OCI-LY3 (cell line): Measurements from ENCODE around the gene TCL1A.
A peak's percentile ranks its signal among the peaks of the same experiment; 100 is the strongest.

Experiments
- H2AFZ ChIP-seq: fragments of 200-600, 300-600 bp; shearing (Covaris generic); 2 replicates; pipeline ENCODE4 v1.6.0; 2014; ENCODE audit warnings: antibody characterized with exemption, low read depth, low read length
- H3K27ac ChIP-seq: fragments of 200-600, 300-600 bp; sonication (generic); 2 replicates; pipeline ENCODE4 v1.5.1; 2014; ENCODE audit warnings: mild to moderate bottlenecking, low read length, moderate library complexity, mixed read lengths
- H3K27me3 ChIP-seq: fragments of 200-600, 300-600 bp; sonication (generic); 2 replicates; pipeline ENCODE4 v1.6.1; 2014; ENCODE audit warnings: low read depth, low read length, mixed read lengths
- H3K36me3 ChIP-seq: fragments of 200-600, 300-600 bp; sonication (generic); replicated peaks from 2 replicates; pipeline ENCODE3; 2014; ENCODE audit warnings: low read depth, low read length, mixed read lengths
- H3K4me1 ChIP-seq: fragments of 300-600, 200-600 bp; sonication (generic); 2 replicates; pipeline ENCODE4 v1.6.1; 2014; ENCODE audit warnings: low read length, mixed read lengths
- H3K4me2 ChIP-seq: fragments of 200-600, 300-600 bp; sonication (generic); 2 replicates; pipeline ENCODE4 v1.6.1; 2014; ENCODE audit warnings: low read length, mixed read lengths
- H3K4me3 ChIP-seq: fragments of 300-600, 200-600 bp; sonication (generic); 2 replicates; pipeline ENCODE4 v1.5.1; 2014; ENCODE audit warnings: antibody characterized with exemption, mild to moderate bottlenecking, low read length, moderate library complexity
- H3K79me2 ChIP-seq: fragments of 300-600, 200-600 bp; shearing (Covaris generic); 2 replicates; pipeline ENCODE4 v1.6.1; 2014; ENCODE audit warnings: mild to moderate bottlenecking, low read length, mixed read lengths
- H3K9ac ChIP-seq: fragments of 300-600, 200-600 bp; shearing (Covaris generic); 2 replicates; pipeline ENCODE4 v1.6.0; 2014; ENCODE audit warnings: mild to moderate bottlenecking, low read length, moderate library complexity
- H3K9me3 ChIP-seq: fragments of 200-600, 300-600 bp; shearing (Covaris generic); 2 replicates; pipeline ENCODE4 v1.6.1; 2014; ENCODE audit warnings: low read length, mixed read lengths; ENCODE audit not compliant: insufficient read depth
- H4K20me1 ChIP-seq: fragments of 200-600, 300-600 bp; sonication (generic); 2 replicates; pipeline ENCODE4 v1.6.1; 2016; ENCODE audit warnings: low read length, mixed read lengths; ENCODE audit not compliant: insufficient read depth
- EZH2phosphoT487 ChIP-seq: fragments of 200-600 bp; shearing (Covaris generic); IDR thresholded peaks from 2 replicates; pipeline ENCODE4 v1.6.1; 2018; ENCODE audit warnings: antibody characterized with exemption, mixed run types, low read depth
- TF ChIP-seq, protein P1 (sequence below): fragments of 200-600, 300-600 bp; sonication (generic); IDR thresholded peaks from 2 replicates; pipeline ENCODE4 v1.5.1; 2014; ENCODE audit warnings: antibody characterized with exemption, low read length, low read depth

The TCL1A gene

DNA sequence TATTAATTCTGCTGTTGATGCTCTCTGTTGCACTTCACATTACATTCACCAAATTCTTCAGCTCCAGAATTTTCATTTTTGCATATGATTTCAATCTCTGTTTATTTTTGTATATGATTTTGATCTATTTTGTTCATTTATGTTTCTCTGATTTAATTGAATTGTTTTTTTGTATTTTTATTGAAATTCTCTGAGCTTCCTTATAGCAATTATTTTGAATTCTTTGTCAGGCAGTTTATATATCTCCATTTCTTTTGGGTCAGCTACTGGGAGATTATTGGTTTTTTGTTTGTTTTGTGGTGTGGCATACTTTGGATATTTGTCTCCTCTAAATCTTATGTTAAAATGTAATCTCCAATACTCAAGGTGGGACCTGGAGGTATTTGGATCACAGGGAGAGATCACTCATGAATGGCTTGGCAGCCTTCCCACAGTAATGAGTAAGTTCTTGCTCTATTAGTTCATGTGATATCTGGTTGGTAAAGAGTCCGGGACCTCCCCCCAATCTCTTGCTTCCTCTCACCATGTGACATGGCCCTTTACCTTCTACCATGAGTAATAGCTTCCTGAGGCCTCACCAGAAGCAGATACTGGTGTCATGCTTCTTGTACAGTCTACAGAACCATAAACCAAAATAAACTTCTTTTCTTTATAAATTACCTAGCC lies 8.7 kb upstream of the TCL1A start:
- Histone ChIP-seq H3K27ac (no peak overlapping the region), H4K20me1 (no peaks in the 10 kb centered on the region), H3K36me3 (peaks cover 6% of the 10 kb centered on the region), H3K9ac (no peak overlapping the region), H3K27me3 (no peaks in the 10 kb centered on the region), H3K9me3 (peaks cover 6% of the 10 kb centered on the region), H3K4me2 (no peak overlapping the region), H3K79me2 (no peaks in the 10 kb centered on the region), H3K4me1 (peaks cover 21% of the 10 kb centered on the region), H3K4me3 (no peak overlapping the region), H2AFZ (no peak overlapping the region)
- TF ChIP-seq, protein P1, sequence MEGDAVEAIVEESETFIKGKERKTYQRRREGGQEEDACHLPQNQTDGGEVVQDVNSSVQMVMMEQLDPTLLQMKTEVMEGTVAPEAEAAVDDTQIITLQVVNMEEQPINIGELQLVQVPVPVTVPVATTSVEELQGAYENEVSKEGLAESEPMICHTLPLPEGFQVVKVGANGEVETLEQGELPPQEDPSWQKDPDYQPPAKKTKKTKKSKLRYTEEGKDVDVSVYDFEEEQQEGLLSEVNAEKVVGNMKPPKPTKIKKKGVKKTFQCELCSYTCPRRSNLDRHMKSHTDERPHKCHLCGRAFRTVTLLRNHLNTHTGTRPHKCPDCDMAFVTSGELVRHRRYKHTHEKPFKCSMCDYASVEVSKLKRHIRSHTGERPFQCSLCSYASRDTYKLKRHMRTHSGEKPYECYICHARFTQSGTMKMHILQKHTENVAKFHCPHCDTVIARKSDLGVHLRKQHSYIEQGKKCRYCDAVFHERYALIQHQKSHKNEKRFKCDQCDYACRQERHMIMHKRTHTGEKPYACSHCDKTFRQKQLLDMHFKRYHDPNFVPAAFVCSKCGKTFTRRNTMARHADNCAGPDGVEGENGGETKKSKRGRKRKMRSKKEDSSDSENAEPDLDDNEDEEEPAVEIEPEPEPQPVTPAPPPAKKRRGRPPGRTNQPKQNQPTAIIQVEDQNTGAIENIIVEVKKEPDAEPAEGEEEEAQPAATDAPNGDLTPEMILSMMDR = no peak
- TF ChIP-seq EZH2phosphoT487 = no peak

DNA sequence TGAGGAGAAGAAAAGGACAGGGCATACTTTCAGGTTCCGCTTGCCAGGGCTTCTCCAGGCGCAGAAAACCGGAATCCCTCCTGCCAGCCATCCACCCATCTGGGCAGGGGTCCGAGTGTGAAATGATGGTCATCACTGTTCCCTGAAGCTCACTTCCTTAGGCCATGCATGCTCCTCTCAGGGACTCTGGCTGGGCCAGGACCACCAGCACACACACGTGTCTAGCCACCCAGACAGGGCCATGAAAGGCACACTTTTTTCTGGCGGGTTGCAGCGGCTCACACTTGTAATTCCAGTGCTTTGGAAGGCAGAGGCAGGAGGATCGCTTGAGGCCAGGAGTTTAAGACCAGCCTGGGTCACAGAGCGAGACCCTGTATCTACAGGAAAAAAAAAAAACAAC lies 1.5 kb downstream of the TCL1A start:
- TF ChIP-seq EZH2phosphoT487 = no peak
- TF ChIP-seq, protein P1 = no peak
- Histone ChIP-seq H3K36me3 (peaks cover 19% of the 10 kb centered on the region), H3K9ac (peak overlapping the region; percentile 73), H2AFZ (peak overlapping the region; percentile 31; the same call in 1 of the 2 replicates), H3K79me2 (peaks cover 24% of the 10 kb centered on the region), H3K4me3 (peak overlapping the region; percentile 79), H3K27ac (peak overlapping the region; percentile 72), H4K20me1 (no peaks in the 10 kb centered on the region), H3K4me1 (peaks cover 43% of the 10 kb centered on the region), H3K4me2 (peak overlapping the region; percentile 67), H3K9me3 (no peaks in the 10 kb centered on the region), H3K27me3 (no peaks in the 10 kb centered on the region)

DNA sequence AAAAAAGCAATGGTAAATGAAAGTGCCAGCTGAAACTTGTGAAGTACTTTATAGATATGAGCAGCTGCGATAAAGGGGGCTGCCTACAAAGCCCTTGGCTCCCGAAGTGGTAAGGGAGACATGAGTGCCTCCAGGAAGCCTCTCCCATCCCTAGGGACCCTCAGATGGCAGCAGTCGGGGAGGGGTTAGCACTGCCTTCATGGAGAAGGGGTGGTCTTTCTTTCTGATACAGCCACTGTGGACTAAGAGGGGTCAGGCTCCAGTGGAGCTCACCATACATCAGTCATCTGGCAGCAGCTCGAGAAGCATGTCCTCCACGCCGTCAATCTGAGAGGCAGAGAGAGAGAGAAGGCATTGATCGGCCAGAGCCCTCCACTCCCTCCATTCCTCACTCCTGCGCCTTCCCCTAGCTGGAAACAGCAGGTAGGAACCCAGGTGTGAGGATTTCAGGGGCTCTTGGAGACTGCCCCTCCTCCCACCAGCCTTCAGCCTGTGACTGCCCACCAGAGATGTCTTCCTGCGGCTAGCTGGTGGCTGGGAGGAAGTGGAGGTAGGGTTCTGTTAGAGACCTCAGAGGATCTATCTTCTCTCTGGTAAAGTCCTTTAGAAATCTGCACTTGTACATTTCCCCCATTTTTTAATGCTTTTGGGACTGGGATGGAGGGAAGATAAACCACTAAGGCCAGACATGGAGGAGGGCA lies 2.3 kb downstream of the TCL1A start:
- Histone ChIP-seq H3K4me2 (peak overlapping the region; percentile 67), H3K4me3 (peak overlapping the region; percentile 79), H3K27me3 (no peaks in the 10 kb centered on the region), H2AFZ (peak overlapping the region; percentile 31; the same call in 1 of the 2 replicates), H3K27ac (peak overlapping the region; percentile 72), H3K9me3 (no peaks in the 10 kb centered on the region), H4K20me1 (no peaks in the 10 kb centered on the region), H3K4me1 (peaks cover 51% of the 10 kb centered on the region), H3K79me2 (peaks cover 24% of the 10 kb centered on the region), H3K9ac (peak overlapping the region; percentile 73), H3K36me3 (peaks cover 19% of the 10 kb centered on the region)
- no peak for TF ChIP-seq EZH2phosphoT487
- TF ChIP-seq, protein P1 = no peak

DNA sequence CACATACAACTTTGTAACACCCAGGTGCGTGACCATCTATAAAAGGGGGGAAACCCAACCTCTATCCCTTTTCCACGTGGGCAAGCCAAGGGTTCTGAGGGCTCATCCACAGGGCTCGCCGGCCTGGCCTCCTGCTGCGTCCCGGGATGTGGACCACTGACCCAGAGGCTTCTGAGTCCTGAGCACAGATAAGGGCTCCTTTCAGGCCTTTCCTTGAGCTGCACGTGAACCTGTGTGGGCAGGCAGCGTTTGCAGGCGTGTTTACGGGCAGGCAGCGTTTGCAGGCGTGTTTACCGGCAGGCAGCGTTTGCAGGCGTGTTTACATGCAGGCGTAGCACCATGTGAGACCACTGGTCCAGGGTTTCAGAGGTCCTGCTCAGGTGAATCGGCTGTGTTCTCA lies 3.8 kb downstream of the TCL1A start:
- Histone ChIP-seq H4K20me1 (no peaks in the 10 kb centered on the region), H3K9me3 (no peaks in the 10 kb centered on the region), H3K4me1 (peaks cover 58% of the 10 kb centered on the region), H3K9ac (no peak overlapping the region; the same call in 1 of the 2 replicates), H2AFZ (no peak overlapping the region), H3K27me3 (no peaks in the 10 kb centered on the region), H3K79me2 (peaks cover 24% of the 10 kb centered on the region), H3K27ac (peak overlapping the region; percentile 72), H3K4me2 (no peak overlapping the region), H3K4me3 (no peak overlapping the region), H3K36me3 (peaks cover 21% of the 10 kb centered on the region)
- TF ChIP-seq, protein P1 = no peak
- no peak for TF ChIP-seq EZH2phosphoT487
